Common myeloid progenitor, CD34-positive (primary cell): ENCODE measurements around the gene KANK2.
"Not testable (repeated sequence)": the region's sequence is repeated elsewhere in the genome, so short reads cannot be mapped to it uniquely, and the experiment has no call there.

Experiments
- CTCF ChIA-PET: fragments of 350-600 bp; sonication (Branson Sonifier 250); formaldehyde crosslinking; loops from one replicate; lab custom pipeline; 2021; ENCODE audit warnings: antibody characterized with exemption; lab: Charles Lee
- POLR2A ChIA-PET: fragments of 350-600 bp; sonication (Branson Sonifier 250); formaldehyde crosslinking; loops from one replicate; lab custom pipeline; 2021; ENCODE audit warnings: antibody characterized with exemption; lab: Charles Lee
- DNase-seq, 3 donors: peaks; one replicate each; pipeline versions ENCODE4 v3.0.0 to v3.0.0-alpha.2; 2013
- H3K27ac ChIP-seq, 2 experiments: 1 replicate in 1 of 2; 2 replicates in 1 of 2; pipeline ENCODE4 v1.7.0; 2013; ENCODE audit warnings: inconsistent platforms in 2 of 2, low read length in 2 of 2, mild to moderate bottlenecking in 2 of 2, low read depth in 1 of 2, moderate library complexity in 1 of 2; ENCODE audit not compliant: severe bottlenecking in 2 of 2, insufficient read depth in 1 of 2, poor library complexity in 1 of 2
- H3K27me3 ChIP-seq, 5 experiments: replicated peaks in 2 of 5; 1 replicate in 3 of 5; 2 replicates in 2 of 5; pipeline versions ENCODE4 v1.6.1 to v1.7.0; 2013; ENCODE audit warnings: low read length in 4 of 5, mild to moderate bottlenecking in 2 of 5, moderate library complexity in 2 of 5, inconsistent platforms in 1 of 5; ENCODE audit not compliant: insufficient read depth in 5 of 5, control insufficient read depth in 4 of 5
- H3K36me3 ChIP-seq, 4 experiments: 1 replicate in 2 of 4; 2 replicates in 2 of 4; pipeline versions ENCODE4 v1.6.1 to v1.7.0; 2013; ENCODE audit warnings: low read length in 3 of 4, control low read depth in 1 of 4, mild to moderate bottlenecking in 1 of 4; ENCODE audit not compliant: control insufficient read depth in 4 of 4, insufficient read depth in 4 of 4
- H3K4me1 ChIP-seq, 4 experiments: 1 replicate in 3 of 4; 2 replicates in 1 of 4; pipeline versions ENCODE4 v1.6.1 to v1.7.1; 2013; ENCODE audit warnings: low read length in 3 of 4, mild to moderate bottlenecking in 3 of 4, control low read depth in 1 of 4, inconsistent platforms in 1 of 4, moderate library complexity in 1 of 4; ENCODE audit not compliant: control insufficient read depth in 4 of 4, insufficient read depth in 4 of 4; ENCODE audit errors: control extremely low read depth in 1 of 4
- H3K4me3 ChIP-seq, 7 experiments: 1 replicate in 4 of 7; 2 replicates in 3 of 7; pipeline versions ENCODE4 v1.5.1 to v1.7.0; 2013; ENCODE audit warnings: mild to moderate bottlenecking in 7 of 7, low read length in 6 of 7, moderate library complexity in 6 of 7, inconsistent platforms in 2 of 7, low read depth in 2 of 7, control low read depth in 1 of 7; ENCODE audit not compliant: insufficient read depth in 4 of 7, control insufficient read depth in 1 of 7; ENCODE audit errors: extremely low read depth in 1 of 7
- H3K9me3 ChIP-seq, 5 experiments: 1 replicate in 4 of 5; 2 replicates in 1 of 5; pipeline versions ENCODE4 v1.6.1 to v1.7.1; 2013; ENCODE audit warnings: low read length in 4 of 5, mild to moderate bottlenecking in 2 of 5, inconsistent platforms in 1 of 5, low read depth in 1 of 5, moderate library complexity in 1 of 5; ENCODE audit not compliant: control insufficient read depth in 4 of 5, insufficient read depth in 2 of 5; ENCODE audit errors: control extremely low read depth in 1 of 5
- WGBS: methylation state at CpG from one replicate; pipeline ENCODE4 v1.1.5; 2013; ENCODE audit not compliant: insufficient coverage; 5-methylcytosine and 5-hydroxymethylcytosine counted together

Gene KANK2

DNA sequence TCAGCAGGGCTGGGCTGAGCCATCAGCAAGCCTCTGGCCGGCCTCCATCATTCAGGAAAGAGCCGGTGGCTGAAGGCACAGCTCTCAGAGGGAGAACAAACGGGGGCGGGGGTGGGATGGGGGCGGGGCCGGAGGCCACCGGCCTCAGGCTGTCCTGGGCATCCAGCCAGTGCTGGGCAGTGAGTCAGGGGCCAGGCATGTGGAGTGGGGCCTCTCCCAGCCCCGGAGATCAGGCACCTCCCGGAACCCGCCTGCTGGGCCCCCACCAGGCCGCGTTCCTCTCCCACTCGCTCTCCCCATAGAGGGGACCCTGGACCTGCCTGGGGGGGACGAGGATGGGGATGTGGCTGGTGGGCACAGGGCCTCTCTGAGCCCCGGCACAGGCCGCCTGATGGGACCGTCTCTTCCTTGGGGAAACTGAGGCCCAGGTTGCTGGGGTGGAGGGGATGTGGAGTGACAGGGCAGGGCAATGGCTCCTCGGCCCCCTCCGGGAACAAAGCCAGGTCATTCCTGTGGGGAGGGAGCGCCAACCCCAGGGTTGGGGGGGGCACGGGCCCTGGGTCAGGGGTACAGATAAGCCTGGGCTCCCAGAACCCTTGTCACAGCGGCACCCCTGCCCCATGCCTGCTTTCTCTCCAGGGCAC lies 54.7 kb downstream of the KANK2 start:
- Histone ChIP-seq H3K27ac (no peak overlapping the region), H3K4me3 (peak overlapping the region in 6 of 7 experiments; percentile 10 to 73 (median 46)), H3K36me3 (peaks cover 0 to 21% (median 6%) of the 10 kb centered on the region in 4 experiments), H3K4me1 (peaks cover 0 to 42% (median 38%) of the 10 kb centered on the region in 4 experiments), H3K27me3 (no peaks in the 10 kb centered on the region), H3K9me3 (no peaks in the 10 kb centered on the region)
- DNase-seq, result peak in 1 of 3 donors; percentile 26
- POLR2A ChIA-PET, result no interaction called here
- CTCF ChIA-PET, result no interaction called here
- 8% methylated on average over 22 of the region's 22 CpGs for WGBS

- DNase-seq, result no peak
- ChIA-PET POLR2A (no interaction called here), CTCF (no interaction called here)
- H3K27me3 ChIP-seq, result no peaks in the 10 kb centered on the region
- H3K27ac ChIP-seq, result no peak overlapping the region
- peak overlapping the region in 2 of 7 experiments; percentile 49 to 73 for H3K4me3 ChIP-seq
- H3K4me1 ChIP-seq, result peaks cover 0 to 47% (median 42%) of the 10 kb centered on the region in 4 experiments
- peaks cover 0 to 15% (median 5%) of the 10 kb centered on the region in 4 experiments for H3K36me3 ChIP-seq
- no peaks in the 10 kb centered on the region for H3K9me3 ChIP-seq
- 87% methylated on average over 9 of the region's 9 CpGs for WGBS
Observed at GRCh38 chr19:11141937-11142527, 55.3 kb downstream of the KANK2 start.

GRCh38 chr19:11140896-11141295 lies 56.4 kb downstream of the KANK2 start:
- Histone ChIP-seq H3K9me3 (no peaks in the 10 kb centered on the region), H3K4me3 (no peak overlapping the region), H3K4me1 (peaks cover 0 to 52% (median 44%) of the 10 kb centered on the region in 4 experiments), H3K36me3 (peaks cover 0 to 10% (median 3%) of the 10 kb centered on the region in 4 experiments), H3K27ac (no peak overlapping the region), H3K27me3 (no peaks in the 10 kb centered on the region)
- 87% methylated on average over 3 of the region's 9 CpGs for WGBS
- ChIA-PET CTCF (interaction anchor here (1.0 kb wide), 1 partner anchor 63 kb away, joined by 3 read pairs; no protein-coding TSS in a partner anchor), POLR2A (no interaction called here)
- DNase-seq, result no peak

DNA sequence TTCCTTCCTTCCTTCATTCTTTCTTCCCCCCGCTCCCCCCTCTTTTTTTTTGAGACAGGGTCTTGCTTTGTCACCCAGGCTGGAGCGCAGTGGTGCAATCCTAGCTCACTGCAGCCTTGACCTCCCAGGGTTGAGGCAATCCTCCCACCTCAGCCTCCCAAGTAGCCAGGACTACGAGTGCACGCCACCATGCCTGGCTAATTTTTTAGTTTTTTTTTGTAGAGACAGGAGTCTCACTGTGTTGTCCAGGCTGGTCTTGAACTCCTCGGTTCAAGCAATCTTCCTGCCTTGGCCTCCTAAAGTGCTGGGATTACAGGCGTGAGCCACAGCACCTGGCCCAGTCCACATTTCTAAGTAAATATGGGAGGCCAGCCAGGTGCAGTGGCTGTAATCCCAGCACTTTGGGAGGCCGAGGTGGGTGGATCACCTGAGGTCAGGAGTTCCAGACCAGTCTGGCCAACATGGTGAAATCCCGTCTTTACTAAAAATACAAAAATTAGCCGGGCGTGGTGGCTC lies 57.3 kb downstream of the KANK2 start:
- POLR2A ChIA-PET, result not testable (repeated sequence)
- CTCF ChIA-PET, result interaction anchor here (1.0 kb wide), 1 partner anchor 64 kb away, joined by 3 read pairs; no protein-coding TSS in a partner anchor
- WGBS, result 98% methylated on average over 10 of the region's 10 CpGs

DNA sequence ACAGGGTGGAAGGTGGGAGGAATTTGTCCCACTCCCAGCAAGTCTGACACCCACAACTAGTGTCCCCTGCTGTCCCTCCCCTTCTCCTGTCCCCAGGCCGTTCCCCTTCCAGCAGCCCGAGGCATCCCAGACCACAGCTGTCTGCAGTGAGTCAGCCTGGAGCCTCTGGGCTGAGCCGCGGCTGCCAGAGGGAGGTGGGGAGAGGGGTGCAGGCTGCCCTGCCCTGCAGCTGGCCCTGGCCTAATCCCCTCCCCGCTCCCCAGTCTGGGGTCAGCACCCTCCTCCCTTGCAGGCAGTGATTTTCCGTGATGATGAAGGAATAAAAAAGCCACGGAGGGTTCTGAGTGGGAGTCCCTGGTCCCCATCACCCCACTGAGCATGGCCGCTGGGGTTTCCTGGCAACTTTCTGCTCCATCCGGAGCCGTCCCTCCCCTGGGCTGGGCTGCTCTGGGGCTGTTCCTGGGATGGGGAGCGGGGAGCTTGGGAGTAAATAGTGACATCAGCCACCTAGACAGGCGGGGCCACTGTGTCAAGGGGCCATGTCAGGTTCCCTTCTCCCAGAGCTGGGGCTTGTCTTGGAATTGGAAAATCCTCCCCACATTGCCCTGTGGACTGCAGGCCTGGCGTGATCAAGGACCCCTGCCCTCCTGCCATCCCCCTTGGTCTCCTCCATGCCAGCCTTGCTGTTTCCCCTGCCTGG lies 58.6 kb downstream of the KANK2 start:
- H3K27me3 ChIP-seq, result no peaks in the 10 kb centered on the region
- H3K27ac ChIP-seq, result no peak overlapping the region
- ChIA-PET CTCF (interaction anchor here (0.6 to 6.0 kb wide), 8 partner anchors 8 to 60 kb away, joined by 3 to 34 read pairs (median 3); partner anchors contain the start of gene SPC24), POLR2A (interaction anchor here (0.7 kb wide), 1 partner anchor 24 kb away, joined by 4 read pairs; no protein-coding TSS in a partner anchor)
- H3K36me3 ChIP-seq, result no peaks in the 10 kb centered on the region
- peak in 2 of 3 donors; percentile 58 to 68 for DNase-seq
- 41% methylated on average over 10 of the region's 13 CpGs for WGBS
- H3K4me1 ChIP-seq, result peaks cover 0 to 49% (median 42%) of the 10 kb centered on the region in 4 experiments
- no peaks in the 10 kb centered on the region for H3K9me3 ChIP-seq
- peak overlapping the region in 1 of 7 experiments; percentile 19 for H3K4me3 ChIP-seq

More for the DNA sequence above, 57.3 kb downstream of the KANK2 start:
- H3K4me1 ChIP-seq, result peaks cover 0 to 52% (median 44%) of the 10 kb centered on the region in 4 experiments
- H3K27ac ChIP-seq, DNase-seq, H3K9me3 ChIP-seq, H3K4me3 ChIP-seq, H3K36me3 ChIP-seq, H3K27me3 ChIP-seq: not testable (repeated sequence)

- H3K9me3 ChIP-seq, result no peaks in the 10 kb centered on the region
- H3K27me3 ChIP-seq, result no peaks in the 10 kb centered on the region
- peak; percentile 49 to 61 (median 56) for DNase-seq
- H3K4me1 ChIP-seq, result peaks cover 0 to 39% (median 32%) of the 10 kb centered on the region in 4 experiments
- peak overlapping the region in 4 of 7 experiments; percentile 37 to 51 (median 40) for H3K4me3 ChIP-seq
- no peak overlapping the region for H3K27ac ChIP-seq
- H3K36me3 ChIP-seq, result peaks cover 0 to 9% (median 4%) of the 10 kb centered on the region in 4 experiments
- ChIA-PET CTCF (interaction anchor here (0.6 to 6.0 kb wide), 7 partner anchors 8 to 61 kb away, joined by 3 to 34 read pairs (median 3); no protein-coding TSS in a partner anchor), POLR2A (no interaction called here)
- WGBS, result 3% methylated on average over 18 of the region's 28 CpGs
Observed at GRCh38 chr19:11137542-11138384, 59.6 kb downstream of the KANK2 start.
